Heart left ventricle (tissue), 13 donors: ENCODE data around the gene FER.

ENCODE experiments used
- POLR2A ChIP-seq, 2 donors: fragments of 450-650 bp; IDR thresholded peaks; one replicate each; pipeline ENCODE4 v1.6.1; 2017; ENCODE audit warnings: antibody characterized with exemption in 2 of 2, mild to moderate bottlenecking in 2 of 2, moderate library complexity in 2 of 2
- TF ChIP-seq, protein P1 (sequence below), 12 donors: fragments of 200-600 bp; sonication (generic) in 4 of 12; IDR thresholded peaks; one replicate each; pipeline versions ENCODE4 v1.5.0 to v1.8.0; 2018 to 2022; ENCODE audit warnings: antibody characterized with exemption in 12 of 12, mild to moderate bottlenecking in 5 of 12
- donor health status: ischemic (EF 13 %, LVEDD 7.1; RV severe dilation, severe dysfunction).
- donor health status: DM: no; HTN: yes; CAD: no.
- donor health status: DM: no; HTN: no; CAD: no.
- donor health status: ischemic (EF 25% LVEDD 6.9; RV normal size, moderate dysfunction).
- donor health status: ischemic (EF 25% LVEDD 5.7; RV mildly dilated, moderate dysfunction).
- donor health status: ischemic (EF 35%, LVEDD 5.7; RV mildly dilated, moderate dysfunction).
- donor health status: nonischemic (EF 11% LVEDD 7.7; RV severe dilation, severe dysfunction).
- donor health status: DM: yes; HTN: yes; CAD: no.
- donor health status: PGD.
- donor health status: ischemic (EF 29% LVEDD 5.4; RV normal size, mild dysfunction).
- donor health status: nonischemic (EF 23%, LVEDD 6.1; RV moderate dilation, normal function).

DNA sequence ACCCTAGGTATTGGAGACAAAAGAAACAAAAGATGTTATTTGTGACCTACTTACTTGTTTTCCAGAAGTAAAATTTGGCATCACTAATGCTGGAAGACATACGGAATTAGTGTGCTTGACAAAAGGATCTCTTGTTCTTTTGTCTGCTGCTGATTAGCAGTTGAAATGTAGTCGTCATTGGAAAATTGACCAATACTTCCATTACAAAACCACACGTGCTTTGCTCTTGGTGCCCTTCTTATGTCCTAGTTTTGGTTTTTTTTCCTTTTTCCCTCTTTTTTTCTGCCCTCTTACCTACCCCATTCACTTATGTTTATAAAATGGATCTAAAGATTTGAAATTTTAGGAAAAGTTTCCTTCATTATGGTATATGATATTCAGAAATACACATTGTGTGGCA, 197.4 kb downstream of the FER start:
- TF ChIP-seq, protein P1, sequence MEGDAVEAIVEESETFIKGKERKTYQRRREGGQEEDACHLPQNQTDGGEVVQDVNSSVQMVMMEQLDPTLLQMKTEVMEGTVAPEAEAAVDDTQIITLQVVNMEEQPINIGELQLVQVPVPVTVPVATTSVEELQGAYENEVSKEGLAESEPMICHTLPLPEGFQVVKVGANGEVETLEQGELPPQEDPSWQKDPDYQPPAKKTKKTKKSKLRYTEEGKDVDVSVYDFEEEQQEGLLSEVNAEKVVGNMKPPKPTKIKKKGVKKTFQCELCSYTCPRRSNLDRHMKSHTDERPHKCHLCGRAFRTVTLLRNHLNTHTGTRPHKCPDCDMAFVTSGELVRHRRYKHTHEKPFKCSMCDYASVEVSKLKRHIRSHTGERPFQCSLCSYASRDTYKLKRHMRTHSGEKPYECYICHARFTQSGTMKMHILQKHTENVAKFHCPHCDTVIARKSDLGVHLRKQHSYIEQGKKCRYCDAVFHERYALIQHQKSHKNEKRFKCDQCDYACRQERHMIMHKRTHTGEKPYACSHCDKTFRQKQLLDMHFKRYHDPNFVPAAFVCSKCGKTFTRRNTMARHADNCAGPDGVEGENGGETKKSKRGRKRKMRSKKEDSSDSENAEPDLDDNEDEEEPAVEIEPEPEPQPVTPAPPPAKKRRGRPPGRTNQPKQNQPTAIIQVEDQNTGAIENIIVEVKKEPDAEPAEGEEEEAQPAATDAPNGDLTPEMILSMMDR (IDR thresholded peaks at IDR 0.05), result no peak
- TF ChIP-seq POLR2A (IDR thresholded peaks at IDR 0.05), result no peak
